Vagina (tissue), 2 donors: ENCODE measurements around the gene SLC16A8.

ENCODE experiments used
- CTCF ChIP-seq, 3 experiments: fragments of 450-650 bp in 2 of 3; fragments of 200-600 bp in 1 of 3; sonication (generic) in 1 of 3; IDR thresholded peaks; one replicate each; pipeline ENCODE4 v1.5.1; 2017 to 2019; ENCODE audit warnings: antibody characterized with exemption in 3 of 3, mild to moderate bottlenecking in 2 of 3, moderate library complexity in 2 of 3
- POLR2AphosphoS5 ChIP-seq, 2 donors: sonication (generic); formaldehyde crosslinking; IDR thresholded peaks; one replicate each; pipeline ENCODE4 v1.9.0; 2017; ENCODE audit warnings: antibody characterized with exemption in 2 of 2, mild to moderate bottlenecking in 2 of 2, low read depth in 1 of 2; ENCODE audit not compliant: insufficient read depth in 1 of 2

- TF ChIP-seq CTCF (IDR thresholded peaks at IDR 0.05) = no peak
- no peak for TF ChIP-seq POLR2AphosphoS5 (IDR thresholded peaks at IDR 0.05; ENCODE audit: insufficient read depth in 1 of 2, low read depth in 1 of 2)
Observed at GRCh38 chr22:38065539-38065938, 18.4 kb downstream of the SLC16A8 start.
